ENCODE measurements around the gene AKR7A2.

Gene AKR7A2

DNA sequence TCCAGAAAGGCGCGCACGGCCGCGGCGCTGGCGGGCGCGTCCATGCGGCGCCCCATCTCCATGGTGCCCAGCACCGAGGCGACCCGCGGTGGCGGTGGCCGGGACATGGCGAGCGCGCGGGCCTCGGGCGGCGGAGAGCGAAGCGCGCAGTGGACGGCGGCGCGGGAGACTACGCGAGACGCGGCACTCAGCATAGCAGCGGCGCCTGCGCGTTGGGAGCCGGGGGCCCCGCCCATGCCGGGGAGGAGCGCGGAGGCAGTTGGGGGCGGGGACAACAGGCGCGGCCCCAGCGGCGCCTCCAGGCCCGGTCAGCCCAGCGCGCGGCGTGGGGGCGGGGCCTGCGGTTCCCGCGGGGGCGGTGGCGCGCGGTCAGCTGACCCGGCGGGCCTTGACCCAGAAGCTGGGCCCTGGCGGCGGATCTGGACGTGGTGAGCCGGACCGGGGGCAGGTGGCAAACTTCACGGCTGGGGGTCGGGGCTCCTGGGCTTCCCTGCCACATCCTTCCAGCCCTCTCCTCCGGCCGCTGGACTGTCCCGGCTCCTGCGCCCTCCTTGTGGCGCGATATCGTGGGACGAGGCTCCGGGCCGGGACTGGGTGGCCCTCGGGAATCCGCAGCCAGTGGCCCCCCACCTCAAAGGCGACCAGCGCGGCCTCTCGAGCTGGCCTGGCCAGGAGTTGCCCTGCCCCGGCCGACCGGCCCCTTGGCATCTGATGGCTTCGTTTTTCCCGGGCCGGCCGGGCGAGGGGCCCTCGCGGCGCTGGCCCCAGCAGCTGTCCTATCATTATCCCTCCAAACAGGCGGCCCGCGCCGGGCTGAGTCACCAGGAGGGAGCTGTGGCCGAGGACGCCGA, at the start of gene AKR7A2, which contains the start of gene SLC66A1:
AKR7A2 (minus strand) TSS at position 214 of the 851 bp plus-strand sequence; CDS start at position 194, 20 bp downstream.
SLC66A1 (plus strand) TSS at position 396 of the 851 bp plus-strand sequence. CDS start 5,352 bp downstream, outside the sequence.
- peak; percentile 85 for DNase-seq (ENCODE audit: low spot score)

DNA sequence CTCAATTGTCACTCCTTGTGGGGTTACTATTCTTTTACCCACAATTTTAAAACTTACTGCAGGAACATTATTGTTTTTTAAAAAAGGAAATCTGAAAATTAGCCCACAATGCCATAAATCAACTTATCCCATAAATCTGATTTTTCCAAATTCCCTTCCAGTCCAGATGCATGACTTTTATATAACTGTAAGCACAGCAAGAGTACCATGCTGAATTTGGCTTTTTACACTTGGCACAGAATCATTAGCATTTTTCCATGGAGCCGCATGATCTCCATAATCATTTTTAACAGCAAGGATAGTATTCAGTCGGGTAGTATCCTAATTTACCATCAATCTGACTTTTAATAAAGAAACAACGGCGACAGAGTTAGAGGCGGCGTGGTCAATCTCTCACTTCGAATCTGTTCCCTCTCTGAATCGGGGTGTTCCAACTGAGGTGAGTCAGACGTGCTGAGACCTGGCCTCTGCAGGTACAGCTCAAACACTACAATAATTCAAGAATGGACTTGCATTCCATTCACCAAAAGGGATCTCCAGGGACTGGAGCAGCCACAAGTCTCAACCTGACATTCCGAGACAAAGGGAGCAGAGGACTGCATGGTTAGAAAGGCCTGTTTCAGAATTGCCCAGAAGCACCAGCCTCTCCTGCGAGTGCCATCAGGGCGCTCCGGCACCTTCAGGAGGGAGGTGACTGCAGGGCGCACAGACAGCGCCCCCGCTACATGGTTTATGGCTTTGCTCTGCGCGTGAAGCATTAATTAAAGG, 49.1 kb upstream of the AKR7A2 start:
- DNase-seq (ENCODE audit: low spot score) = no peak

DNA sequence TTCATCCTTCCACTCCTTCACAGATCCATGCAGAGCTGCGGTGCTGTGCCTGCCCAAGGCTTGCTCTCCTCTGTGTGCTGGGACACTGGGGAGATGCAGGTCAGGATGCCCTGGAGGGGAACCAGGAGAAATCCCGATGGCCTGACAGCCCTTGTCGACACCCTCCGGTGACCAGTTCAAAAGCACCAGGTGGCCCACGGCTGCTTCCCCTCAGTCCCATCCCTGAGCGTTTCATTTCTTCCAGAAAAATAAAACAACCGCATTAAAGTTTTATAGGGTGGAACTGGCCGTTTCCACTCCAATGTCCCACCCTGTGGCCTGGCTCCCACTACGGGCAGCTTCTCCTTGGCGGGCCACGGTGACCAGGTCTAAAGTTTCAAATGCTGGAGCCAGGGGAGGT, 48.5 kb upstream of the AKR7A2 start:
- no peak for DNase-seq (ENCODE audit: low spot score)

DNA sequence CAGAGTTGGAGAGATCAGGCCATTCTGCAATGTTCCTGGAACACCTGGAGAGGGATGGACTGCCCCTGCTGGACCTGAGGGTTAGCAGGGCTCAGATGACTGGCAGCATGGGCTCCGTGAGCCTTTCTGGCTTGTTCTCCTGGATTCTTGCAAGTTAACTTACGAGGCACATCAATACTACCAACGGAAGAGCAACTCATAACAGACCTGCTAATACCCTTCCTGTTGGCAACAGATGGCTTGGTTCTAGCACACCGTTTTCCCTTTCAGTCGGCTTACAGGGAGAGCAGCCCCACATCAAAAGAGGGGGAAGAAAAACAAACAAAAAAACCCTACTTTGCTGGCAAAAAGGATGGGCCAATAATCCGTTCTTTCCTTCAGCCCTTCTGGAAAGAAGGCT, 48.1 kb upstream of the AKR7A2 start:
- DNase-seq (ENCODE audit: low spot score) = no peak

DNA sequence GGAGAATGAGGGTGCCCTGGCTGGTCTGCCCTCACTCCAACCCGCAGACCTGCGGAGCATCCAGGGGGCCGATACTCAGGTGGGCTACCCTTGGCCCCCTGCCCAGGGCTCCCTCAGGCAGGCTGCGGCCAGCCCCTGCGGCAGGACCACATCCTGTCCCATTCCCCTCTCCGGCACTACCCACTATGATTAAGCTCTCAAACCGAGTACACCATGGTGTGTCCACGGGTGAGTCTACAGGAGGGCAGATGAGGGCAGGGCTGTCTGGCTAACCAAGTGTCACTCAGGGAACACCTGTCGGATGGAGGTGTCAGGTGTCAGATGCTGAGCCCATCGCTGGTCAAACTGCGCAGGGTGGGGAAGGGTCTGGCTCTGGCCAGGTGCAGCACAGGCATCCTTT, 47.4 kb upstream of the AKR7A2 start:
- DNase-seq (ENCODE audit: low spot score) = no peak

DNA sequence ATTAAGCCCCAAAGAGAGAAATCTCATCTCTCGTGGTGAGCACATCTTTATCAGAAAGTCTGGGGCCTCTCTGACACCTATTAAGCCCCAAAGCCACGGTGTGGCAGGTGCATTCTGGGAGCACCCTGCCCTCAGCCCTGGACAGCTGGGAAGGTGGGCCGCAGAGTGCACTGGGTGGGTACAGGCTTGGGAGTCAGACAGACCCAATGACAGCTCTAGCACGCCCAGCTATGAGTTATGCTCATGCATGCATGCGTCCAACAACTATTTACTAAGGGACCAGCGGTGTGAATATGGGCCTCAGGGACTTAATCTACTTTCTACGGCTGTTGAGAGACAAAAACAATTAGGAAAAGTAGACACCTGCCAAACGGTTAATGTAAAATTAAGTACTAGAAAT, 46.8 kb upstream of the AKR7A2 start:
- DNase-seq (ENCODE audit: low spot score) = no peak

DNA sequence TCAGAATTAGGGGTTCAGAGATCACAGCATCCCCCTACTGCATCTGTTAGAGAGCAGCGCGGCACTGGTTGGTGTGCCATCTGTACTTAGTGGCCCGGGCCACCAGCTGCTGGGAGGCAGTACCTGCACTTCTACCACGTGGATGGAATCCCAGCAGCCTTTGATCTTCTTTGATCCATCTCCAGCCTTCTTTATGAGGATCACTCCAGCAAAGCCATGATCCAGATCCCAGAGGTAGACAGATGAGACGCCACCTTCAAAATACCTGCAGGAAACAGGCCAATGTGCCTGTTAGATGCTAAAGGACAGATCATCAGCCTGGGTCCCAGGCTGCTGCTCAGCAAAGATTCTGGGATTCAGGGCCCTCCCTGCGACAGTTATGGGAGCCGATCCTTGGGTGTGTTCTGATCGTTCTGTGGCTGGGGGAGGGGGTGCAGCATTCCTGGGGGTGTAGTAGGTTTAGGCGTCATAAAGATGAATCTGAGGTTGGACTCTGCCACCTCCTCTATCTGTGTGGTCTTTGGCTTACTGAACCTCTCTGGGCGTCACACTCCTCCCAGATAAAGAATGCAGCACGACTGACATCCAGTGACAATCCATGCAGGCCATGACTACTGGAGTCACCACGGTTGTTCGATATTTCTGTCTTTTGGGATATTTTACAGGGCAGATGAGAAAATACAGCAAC, 45.5 kb upstream of the AKR7A2 start:
- DNase-seq (ENCODE audit: low spot score) = no peak

DNA sequence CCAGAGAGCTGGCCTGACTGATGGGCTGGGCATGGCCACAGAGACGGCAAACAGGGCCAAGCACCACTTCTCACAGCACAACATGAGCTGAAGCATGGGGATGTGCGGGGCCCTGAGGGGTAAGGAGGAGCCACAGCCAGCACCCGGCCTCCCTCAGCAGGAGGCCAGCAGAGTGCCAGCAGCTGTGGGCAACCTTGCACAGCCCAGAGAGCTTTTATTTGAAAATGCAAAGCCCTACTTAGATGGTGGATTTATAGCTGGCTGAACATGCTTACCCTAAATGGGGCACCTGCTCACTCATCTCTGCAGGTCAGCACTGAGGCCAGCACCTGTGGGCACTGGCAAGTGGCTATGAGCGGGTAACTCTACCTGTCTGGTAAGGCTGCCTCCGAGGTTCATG, 44.3 kb upstream of the AKR7A2 start:
- no peak for DNase-seq (ENCODE audit: low spot score)

DNA sequence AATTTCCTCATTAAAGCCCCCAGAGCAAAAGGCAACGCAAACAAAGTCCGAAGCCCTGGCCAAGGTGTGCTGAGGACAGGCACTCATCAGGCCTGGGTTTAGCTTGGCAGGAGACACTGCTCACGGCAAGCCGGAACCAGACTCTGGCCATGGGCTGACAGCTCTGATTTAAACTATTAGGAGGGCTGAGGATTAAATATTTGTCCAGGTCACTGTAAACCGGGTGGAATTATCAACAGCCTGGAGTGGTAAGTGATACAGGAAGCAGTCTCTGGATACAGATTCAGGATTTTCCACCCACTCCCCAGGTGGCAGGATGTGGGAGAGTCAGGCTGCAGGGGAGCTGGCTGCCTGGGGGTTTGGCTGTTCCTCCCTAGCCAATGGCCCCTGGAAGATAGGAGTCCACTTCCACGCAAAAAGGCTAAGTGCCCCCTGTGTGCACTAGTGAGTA, 42.6 kb upstream of the AKR7A2 start:
- no peak for DNase-seq (ENCODE audit: low spot score)

DNA sequence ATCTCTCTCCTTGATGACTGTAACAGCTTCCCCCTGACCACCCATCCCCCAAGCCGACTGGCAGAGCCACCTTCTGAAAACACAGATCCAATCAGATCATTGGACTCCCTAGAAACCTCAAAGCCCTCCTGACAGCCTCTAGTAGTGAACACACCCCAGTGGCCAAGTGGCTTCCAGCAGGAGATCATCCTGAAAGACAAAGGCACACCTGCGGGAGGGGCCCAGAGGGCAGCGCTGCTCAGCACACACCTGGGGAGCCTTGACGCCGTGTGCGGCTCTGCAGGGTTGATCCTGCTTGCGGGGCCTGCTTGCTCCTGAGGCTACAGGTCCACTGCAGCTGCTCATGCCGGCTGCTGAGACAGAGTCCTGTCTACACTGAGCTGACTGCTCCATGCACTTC, 41.7 kb upstream of the AKR7A2 start:
- no peak for DNase-seq (ENCODE audit: low spot score)

DNA sequence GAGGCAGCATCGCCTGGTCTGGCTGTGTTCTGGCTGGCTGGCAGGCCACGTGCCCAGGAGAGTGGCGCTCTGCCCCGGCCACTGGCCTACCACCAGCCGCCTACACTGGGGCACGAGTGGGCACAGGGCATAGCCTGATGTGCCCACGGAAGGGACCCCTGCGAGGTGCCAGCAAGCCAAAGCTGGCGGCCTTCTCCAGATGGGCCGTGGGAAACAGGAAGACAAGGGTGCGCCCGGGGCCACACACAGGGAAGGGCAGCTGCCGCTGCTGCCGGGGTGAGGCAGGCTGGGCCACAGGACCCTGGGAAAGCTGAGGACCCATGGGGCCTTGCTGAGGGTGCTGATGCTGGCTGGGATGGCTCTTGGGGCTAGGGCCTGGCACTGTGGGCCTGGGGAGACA, 40.9 kb upstream of the AKR7A2 start:
- DNase-seq (ENCODE audit: low spot score) = no peak

DNA sequence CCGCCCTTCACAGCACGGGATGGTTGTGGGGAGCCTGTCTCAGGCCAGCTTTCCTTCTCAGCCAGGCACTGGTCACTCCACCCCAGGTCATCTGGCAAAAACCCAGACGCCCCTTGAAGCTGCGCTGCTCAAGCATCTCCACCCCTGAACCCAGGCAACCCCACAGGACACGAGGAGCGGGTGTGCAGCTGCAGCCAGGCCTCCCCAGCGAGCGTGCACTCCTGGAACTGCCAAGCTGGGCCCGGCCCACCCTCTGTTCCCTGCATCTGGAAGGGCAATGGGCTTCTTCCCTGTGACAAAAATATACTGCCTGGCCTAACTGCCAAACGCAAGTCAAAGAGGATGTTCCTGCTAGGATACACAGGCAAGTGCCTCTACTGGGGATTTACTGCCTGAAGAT, 39.9 kb upstream of the AKR7A2 start:
- DNase-seq (ENCODE audit: low spot score) = no peak

DNA sequence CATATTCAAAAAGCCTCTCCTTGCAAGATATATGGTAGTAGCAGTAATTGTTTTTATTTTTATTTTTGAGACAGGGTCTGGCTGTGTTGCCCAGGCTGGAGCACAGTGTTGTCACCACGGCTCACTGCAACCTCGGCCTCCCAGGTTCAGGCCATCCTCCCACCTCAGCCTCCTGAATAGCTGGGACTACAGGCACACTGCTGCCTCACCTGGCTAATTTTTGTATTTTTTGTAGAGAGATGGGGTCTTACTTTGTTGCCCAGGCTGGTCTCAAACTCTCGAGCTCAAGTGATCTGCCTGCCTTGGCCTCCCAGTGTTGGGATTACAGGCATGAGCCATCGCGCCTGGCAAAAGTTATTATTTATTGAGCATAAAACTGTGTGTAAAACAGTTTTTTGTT, 38.6 kb upstream of the AKR7A2 start:
- DNase-seq (ENCODE audit: low spot score) = no peak

DNA sequence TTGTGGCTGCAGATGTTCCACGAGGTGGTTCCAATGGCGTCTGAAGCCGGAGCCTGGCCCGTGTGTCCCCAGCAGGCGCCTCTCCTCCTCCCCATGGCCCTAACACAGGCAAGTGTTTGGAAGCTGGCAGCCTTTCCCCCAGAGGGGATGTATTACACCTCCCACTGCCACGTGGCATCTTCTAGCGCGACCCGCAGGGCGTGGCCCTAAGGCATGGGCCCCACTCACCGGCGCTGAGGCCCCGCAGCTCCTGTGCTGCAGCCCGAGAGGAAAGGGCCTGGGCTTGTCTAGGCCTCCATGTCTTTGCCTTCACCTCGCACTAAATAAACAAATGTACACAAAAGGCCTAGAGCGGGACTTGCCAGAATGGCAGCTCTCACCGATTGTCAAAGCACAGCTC, 38.1 kb upstream of the AKR7A2 start:
- DNase-seq (ENCODE audit: low spot score) = no peak

DNA sequence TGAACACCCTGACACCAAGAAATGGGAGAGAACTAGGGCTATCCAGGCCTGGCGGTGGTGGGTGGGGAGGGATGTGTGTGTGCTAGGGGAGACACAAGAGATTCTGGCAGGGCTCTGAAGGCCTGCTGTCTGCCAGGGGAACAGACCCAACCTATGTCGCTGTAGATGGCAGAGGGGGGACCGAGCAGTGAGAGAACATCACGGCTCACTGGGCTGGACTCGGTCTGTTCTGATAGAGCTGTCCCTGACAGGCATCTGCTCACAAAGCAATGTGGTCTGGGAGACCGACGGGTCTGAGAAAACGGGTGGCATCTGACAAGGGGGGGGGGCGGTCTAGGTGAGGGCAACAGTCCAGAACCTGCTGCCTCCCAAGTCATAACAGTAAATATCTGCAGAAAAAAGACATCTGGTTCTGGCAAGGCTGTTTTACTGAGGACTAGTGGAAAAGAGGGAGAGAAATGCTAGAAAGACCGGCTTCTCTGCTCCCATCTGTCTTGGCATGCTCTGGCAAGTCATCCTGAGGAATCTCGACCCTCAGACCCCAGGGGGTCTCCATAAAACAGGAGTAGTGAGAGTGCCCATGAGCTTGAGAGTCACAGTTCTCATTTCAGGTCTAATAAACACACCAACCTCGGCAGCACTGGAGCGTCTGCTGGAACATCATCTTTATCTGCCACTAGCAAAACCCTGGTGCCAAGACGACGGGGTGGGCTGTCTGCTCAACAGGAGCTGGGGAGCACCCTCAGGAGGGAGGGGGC, 36.7 kb upstream of the AKR7A2 start:
- no peak for DNase-seq (ENCODE audit: low spot score)

DNA sequence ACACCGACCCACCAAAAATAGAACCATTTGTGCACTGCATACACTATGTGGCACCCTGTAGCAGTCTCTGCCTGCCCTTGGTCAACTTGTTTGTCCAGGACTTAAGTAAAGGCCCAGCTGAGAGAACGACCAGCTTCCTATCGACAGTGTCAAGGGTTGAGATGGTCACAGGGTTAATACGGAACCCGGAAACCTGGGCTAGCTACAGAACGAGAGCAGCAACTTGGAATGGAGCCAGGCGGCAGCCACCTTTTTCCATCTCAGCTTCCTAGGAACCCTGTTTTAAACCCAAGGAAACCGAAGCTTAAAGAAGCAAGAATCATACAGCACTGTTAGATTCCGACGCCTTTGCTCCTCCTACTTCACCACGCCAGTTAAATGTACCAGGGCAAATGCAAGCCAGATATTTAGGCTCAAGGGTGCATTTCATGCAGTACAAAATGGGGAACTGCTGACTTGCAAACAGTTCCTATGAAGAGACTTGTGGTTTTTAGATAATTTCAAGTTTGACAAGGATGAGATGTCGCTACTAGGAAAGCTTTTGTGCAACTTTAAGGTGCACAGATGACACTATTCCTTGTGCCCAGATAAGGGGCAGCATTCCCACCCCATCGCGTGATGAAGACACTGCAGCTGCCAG, 35.7 kb upstream of the AKR7A2 start:
- DNase-seq (ENCODE audit: low spot score) = no peak

DNA sequence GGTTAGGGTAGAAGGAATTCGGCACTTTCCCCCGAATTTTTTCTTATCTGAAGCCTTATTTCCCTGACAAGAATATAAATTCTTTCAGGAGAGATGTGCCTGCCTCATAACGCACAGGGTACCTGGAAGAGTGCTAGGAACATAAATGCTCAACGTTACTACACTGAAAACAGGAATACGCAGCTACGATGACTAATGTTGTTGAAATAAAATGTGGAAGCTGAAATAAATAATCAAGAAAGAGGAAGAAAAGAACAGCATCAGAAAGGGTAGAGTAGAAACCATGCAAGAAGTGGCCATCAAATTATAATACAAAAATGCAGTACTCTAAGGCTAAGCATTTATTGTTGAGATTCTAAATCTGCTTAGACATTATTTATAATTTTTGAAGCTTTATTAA, 34.1 kb upstream of the AKR7A2 start:
- no peak for DNase-seq (ENCODE audit: low spot score)

DNA sequence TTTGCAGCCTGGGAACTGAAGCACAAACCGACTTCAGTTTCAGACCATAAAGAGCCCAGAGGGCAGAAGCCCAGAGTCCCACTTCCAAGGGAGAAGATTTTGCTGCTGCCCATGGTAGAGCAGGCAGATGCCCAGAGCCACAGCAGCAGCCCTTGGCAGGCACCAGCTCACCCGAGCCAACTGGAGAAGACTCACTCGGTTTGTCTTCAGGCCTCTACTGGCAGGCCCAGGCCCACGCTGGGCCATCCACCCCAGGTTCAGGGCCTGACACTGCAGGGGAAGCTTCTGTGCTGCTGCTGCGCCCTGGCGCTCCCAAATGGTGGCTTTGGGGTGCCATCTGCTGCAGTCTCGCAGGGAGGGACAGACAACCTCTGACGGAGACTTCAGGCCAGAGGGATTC, 33.4 kb upstream of the AKR7A2 start:
- no peak for DNase-seq (ENCODE audit: low spot score)

DNA sequence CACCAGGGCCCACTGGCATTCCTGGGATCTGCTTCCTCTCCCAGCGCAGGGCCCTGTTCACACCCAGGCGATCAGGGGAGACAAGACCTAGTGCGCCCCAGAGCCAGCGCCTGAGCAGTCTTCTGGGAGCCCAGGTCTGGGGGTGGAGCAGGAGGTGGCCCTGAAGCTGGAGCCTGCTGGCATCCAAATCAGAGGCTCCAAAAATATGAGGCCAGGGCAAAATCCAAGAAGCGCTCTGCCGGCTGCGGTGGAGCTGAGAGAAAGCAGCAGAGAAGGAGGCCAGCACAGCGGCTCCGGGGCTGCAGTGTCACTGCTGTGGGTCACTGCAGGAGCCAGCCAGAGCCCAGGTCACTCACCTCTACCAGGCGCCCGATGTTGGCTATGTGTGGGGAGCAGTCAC, 32.9 kb upstream of the AKR7A2 start:
- no peak for DNase-seq (ENCODE audit: low spot score)

DNA sequence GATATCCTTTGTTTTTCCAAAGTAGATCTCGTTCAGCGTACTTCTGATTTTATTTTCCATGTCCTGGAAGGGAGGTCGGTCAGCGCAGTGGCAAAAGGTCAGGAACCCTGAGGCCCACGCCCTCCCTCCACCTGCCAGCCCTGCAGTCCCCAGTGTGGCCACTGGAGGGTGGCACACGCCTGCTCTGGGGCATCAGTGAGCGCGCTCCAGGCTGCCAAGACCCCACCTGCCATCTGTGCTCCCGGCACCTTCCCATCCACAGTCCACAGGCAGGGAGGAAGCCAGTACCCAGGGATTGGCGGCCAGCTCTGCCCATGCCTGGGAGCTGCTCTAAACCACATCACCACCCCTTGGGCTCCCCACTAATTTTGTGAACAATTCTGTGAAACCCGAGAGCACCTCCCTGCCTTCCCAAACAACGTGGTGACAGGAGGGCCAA, 32.4 kb upstream of the AKR7A2 start:
- peak; percentile 28 for DNase-seq (ENCODE audit: low spot score)

DNA sequence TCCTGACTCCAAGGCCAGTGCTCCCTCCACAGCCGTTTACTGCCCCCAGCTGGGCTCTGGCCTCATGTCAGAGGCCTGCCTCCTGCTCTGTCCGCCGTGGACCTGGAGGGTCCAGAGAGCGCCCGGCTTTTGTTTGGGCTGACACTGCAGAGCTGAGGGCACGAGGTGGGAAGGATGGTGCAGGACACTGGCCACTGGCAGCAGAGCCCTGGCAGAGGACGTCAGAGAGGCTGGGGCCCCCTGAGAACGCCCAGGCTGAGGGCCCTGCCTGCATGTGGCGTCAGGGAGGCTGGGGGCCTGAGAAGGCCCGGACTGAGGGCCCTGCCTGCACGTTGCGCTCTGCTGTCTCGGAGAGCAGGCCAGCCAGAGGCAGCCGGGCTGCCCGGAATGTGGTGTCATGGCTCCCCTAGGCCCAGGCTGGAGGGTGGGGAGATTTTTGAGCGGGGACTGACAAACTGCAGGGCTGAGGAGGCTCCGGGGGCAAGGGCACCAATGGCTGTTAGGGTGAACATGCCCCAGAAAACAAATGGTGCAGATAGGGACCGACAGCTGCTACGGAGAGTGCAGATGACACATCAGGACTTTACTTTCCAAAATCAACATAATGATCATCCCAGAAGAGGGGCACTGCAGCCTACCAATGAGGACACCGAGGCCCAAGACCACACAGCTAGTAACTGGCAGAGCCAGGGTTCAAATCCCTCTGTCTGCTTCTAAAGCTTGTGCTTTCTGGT, 31.8 kb upstream of the AKR7A2 start:
- no peak for DNase-seq (ENCODE audit: low spot score)
